Coronary artery (tissue), 2 donors: ENCODE results near the gene SRD5A3.

Experiments
- DNase-seq: peaks from one replicate; pipeline ENCODE4 v3.0.0-alpha.2; 2017; ENCODE audit warnings: low spot score
- H3K27ac ChIP-seq, 2 donors: fragments of 200-600 bp; sonication (generic); one replicate each; pipeline ENCODE4 v1.5.1; 2016 to 2019
- H3K4me3 ChIP-seq: fragments of 200-600 bp; sonication (generic); 2 replicates; pipeline ENCODE4 v1.5.1; 2016; ENCODE audit warnings: mild to moderate bottlenecking, moderate library complexity
- CTCF ChIP-seq: fragments of 200-600 bp; sonication (generic); IDR thresholded peaks from one replicate; pipeline ENCODE4 v1.5.1; 2019; ENCODE audit warnings: antibody characterized with exemption

Gene SRD5A3

GRCh38 chr4:55407119-55407518 lies 61.1 kb downstream of the SRD5A3 start:
- no peak for TF ChIP-seq CTCF
- no peak for DNase-seq
- H3K4me3 ChIP-seq = no peak overlapping the region
- H3K27ac ChIP-seq = no peak overlapping the region

GRCh38 chr4:55407764-55408163 lies 61.7 kb downstream of the SRD5A3 start:
- no peak overlapping the region for H3K27ac ChIP-seq
- no peak overlapping the region for H3K4me3 ChIP-seq
- no peak for DNase-seq
- TF ChIP-seq CTCF = no peak

GRCh38 chr4:55409468-55410171 lies 63.6 kb downstream of the SRD5A3 start:
- H3K27ac ChIP-seq = peak overlapping the region; percentile 60 to 68
- TF ChIP-seq CTCF = peak; percentile 24

GRCh38 chr4:55410431-55410830 lies 64.4 kb downstream of the SRD5A3 start:
- no peak overlapping the region for H3K4me3 ChIP-seq
- no peak for TF ChIP-seq CTCF
- no peak for DNase-seq
- H3K27ac ChIP-seq = peak overlapping the region in 1 of 2 donors; percentile 68

More at GRCh38 chr4:55409468-55410171, 63.6 kb downstream of the SRD5A3 start:
- no peak for DNase-seq
- peak overlapping the region; percentile 40 for H3K4me3 ChIP-seq

- DNase-seq = no peak
- TF ChIP-seq CTCF = no peak
- no peak overlapping the region for H3K27ac ChIP-seq
- no peak overlapping the region for H3K4me3 ChIP-seq
These were observed 65.6 kb downstream of the SRD5A3 start for GRCh38 chr4:55411621-55412020.

GRCh38 chr4:55416176-55416575 lies 70.1 kb downstream of the SRD5A3 start:
- no peak for TF ChIP-seq CTCF
- Histone ChIP-seq H3K4me3 (no peak overlapping the region), H3K27ac (no peak overlapping the region)
- no peak for DNase-seq
